ENCODE measurements around the gene PREB. TPM values are rescaled to one million over a fixed set of nuclear protein-coding genes. Genes with fewer than 3 reads are reported as not detected.

PREB gene
- polyA plus RNA-seq, 3 donors = 70.0 to 78.2 (median 71.7) TPM

DNA sequence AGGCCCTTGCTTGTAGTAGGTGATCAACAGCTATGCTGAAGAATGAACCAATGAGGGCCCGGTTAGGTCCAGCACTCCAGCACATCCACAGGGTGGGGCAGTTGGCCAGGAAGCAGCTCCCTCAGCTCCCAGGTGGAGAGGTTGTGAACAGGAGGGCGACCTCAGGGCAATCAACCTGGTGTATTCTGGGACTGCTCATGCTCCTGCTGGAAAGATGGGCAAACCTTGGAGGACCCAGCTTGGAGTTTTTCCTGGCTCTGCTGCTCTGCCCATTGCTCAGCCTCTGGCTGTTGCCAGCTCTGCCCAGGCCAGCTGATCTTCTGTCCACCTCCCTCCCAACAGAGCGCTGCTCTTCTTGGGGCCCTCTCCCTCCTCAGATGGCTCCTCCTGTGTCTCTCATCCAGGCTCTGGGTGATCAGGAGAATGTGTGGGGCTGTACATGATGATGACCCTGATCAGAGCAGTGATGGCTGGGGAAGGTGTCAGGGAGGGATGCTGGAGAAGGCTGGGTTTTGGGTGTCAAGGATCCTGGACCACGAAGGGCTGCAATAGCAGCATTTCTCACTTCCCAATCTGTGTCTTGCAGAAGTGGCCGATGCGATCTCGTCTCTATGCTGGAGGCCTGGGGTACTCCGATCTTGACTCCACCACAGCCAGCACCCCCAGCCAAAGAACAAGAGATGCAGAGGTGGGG is 17.8 kb upstream of the PREB start:
- H3K36me3 ChIP-seq (replicated peaks in 1 of 2; ENCODE audit: control insufficient read depth in 1 of 2, insufficient read depth in 2 of 2, low read length in 2 of 2) = no peaks in the 10 kb centered on the region
- H2AFZ ChIP-seq (ENCODE audit: insufficient read depth, low read depth, low read length, poor library complexity, severe bottlenecking) = no peak overlapping the region
- H3K27me3 ChIP-seq (ENCODE audit: control insufficient read depth in 2 of 2, insufficient read depth in 2 of 2, low read length in 2 of 2) = no peaks in the 10 kb centered on the region
- no peak for DNase-seq
- 88% methylated on average over 6 of the region's 8 CpGs for WGBS (ENCODE audit: insufficient coverage)
- H3K27me3 Mint-ChIP-seq (ENCODE audit: low read depth in 3 of 3) = peaks cover 0 to 11% (median 1%) of the 10 kb centered on the region in 3 donors
- H3K4me2 ChIP-seq (replicated peaks; ENCODE audit: extremely low read depth, low read length, poor library complexity, severe bottlenecking) = no peak overlapping the region
- H3K9ac ChIP-seq (ENCODE audit: insufficient read depth, low read length, poor library complexity, severe bottlenecking) = no peak overlapping the region
- H3K4me3 Mint-ChIP-seq = no peak overlapping the region
- H3K4me1 ChIP-seq (ENCODE audit: control insufficient read depth in 1 of 2, insufficient read depth in 2 of 2, low read length in 2 of 2) = no peaks in the 10 kb centered on the region
- H3K27ac Mint-ChIP-seq = no peak overlapping the region
- TF ChIP-seq, protein P1, sequence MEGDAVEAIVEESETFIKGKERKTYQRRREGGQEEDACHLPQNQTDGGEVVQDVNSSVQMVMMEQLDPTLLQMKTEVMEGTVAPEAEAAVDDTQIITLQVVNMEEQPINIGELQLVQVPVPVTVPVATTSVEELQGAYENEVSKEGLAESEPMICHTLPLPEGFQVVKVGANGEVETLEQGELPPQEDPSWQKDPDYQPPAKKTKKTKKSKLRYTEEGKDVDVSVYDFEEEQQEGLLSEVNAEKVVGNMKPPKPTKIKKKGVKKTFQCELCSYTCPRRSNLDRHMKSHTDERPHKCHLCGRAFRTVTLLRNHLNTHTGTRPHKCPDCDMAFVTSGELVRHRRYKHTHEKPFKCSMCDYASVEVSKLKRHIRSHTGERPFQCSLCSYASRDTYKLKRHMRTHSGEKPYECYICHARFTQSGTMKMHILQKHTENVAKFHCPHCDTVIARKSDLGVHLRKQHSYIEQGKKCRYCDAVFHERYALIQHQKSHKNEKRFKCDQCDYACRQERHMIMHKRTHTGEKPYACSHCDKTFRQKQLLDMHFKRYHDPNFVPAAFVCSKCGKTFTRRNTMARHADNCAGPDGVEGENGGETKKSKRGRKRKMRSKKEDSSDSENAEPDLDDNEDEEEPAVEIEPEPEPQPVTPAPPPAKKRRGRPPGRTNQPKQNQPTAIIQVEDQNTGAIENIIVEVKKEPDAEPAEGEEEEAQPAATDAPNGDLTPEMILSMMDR (IDR thresholded peaks at IDR 0.05) = no peak
- no peak overlapping the region for H3K27ac ChIP-seq (ENCODE audit: low read depth in 1 of 2, low read length in 2 of 2)
- H3K4me3 ChIP-seq (replicated peaks in 1 of 3; ENCODE audit: low read depth in 2 of 3, low read length in 3 of 3) = no peak overlapping the region
- H3K79me2 ChIP-seq (ENCODE audit: insufficient read depth, low read length) = no peaks in the 10 kb centered on the region
- H3K9me3 ChIP-seq (replicated peaks in 1 of 2; ENCODE audit: control insufficient read depth in 1 of 2, insufficient read depth in 1 of 2, low read length in 2 of 2) = no peaks in the 10 kb centered on the region
- no peaks in the 10 kb centered on the region for H3K4me1 Mint-ChIP-seq
- H3K36me3 Mint-ChIP-seq = no peaks in the 10 kb centered on the region
- intact Hi-C loops (cut with micrococcal nuclease) = no loop called here
- H3K9me3 Mint-ChIP-seq = peaks cover 0 to 2% (median 0%) of the 10 kb centered on the region in 7 donors
- H4K20me1 ChIP-seq (ENCODE audit: insufficient read depth, low read length) = no peaks in the 10 kb centered on the region

DNA sequence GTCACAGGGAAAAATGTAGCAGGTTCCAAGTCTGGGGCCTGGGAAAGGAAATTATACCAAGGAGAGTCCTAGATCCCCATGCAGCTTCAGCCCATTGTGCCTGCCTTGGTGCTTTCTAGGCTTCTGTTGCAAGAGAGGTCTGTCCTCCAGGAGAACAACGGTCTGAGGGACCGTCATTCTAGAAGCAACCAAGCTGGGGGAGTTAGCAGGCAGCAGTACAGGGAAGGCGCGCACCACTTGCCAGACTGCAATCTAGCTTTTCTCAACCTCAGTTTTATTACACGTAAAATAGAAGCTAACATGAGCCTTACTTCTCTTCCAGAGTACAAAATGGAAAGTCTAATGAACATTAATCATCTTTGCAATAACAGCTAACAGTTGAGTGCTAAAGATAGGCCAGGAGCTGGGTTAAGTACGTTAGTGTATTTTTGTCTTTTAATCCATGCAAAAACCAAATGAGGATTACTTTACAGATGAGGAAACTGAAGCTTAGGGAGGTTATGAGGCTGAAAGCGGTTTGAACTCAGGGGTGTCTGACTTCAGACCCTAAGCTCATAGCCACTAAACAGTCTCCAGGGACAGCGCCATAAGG is 16.3 kb upstream of the PREB start:
- no peak overlapping the region for H2AFZ ChIP-seq (ENCODE audit: insufficient read depth, low read depth, low read length, poor library complexity, severe bottlenecking)
- intact Hi-C loops (cut with micrococcal nuclease) = no loop called here
- WGBS (ENCODE audit: insufficient coverage) = no CpG with 5 or more reads among the region's 8 CpGs

More for the DNA sequence above, 16.3 kb upstream of the PREB start:
- Histone ChIP-seq H3K79me2 (ENCODE audit: insufficient read depth, low read length) (no peaks in the 10 kb centered on the region), H3K4me1 (ENCODE audit: control insufficient read depth in 1 of 2, insufficient read depth in 2 of 2, low read length in 2 of 2) (no peaks in the 10 kb centered on the region), H3K36me3 (replicated peaks in 1 of 2; ENCODE audit: control insufficient read depth in 1 of 2, insufficient read depth in 2 of 2, low read length in 2 of 2) (no peaks in the 10 kb centered on the region), H3K27me3 (ENCODE audit: control insufficient read depth in 2 of 2, insufficient read depth in 2 of 2, low read length in 2 of 2) (no peaks in the 10 kb centered on the region), H3K9me3 (replicated peaks in 1 of 2; ENCODE audit: control insufficient read depth in 1 of 2, insufficient read depth in 1 of 2, low read length in 2 of 2) (no peaks in the 10 kb centered on the region), H3K4me2 (replicated peaks; ENCODE audit: extremely low read depth, low read length, poor library complexity, severe bottlenecking) (no peak overlapping the region), H4K20me1 (ENCODE audit: insufficient read depth, low read length) (no peaks in the 10 kb centered on the region), H3K9ac (ENCODE audit: insufficient read depth, low read length, poor library complexity, severe bottlenecking) (no peak overlapping the region), H3K27ac (ENCODE audit: low read depth in 1 of 2, low read length in 2 of 2) (no peak overlapping the region), H3K4me3 (replicated peaks in 1 of 3; ENCODE audit: low read depth in 2 of 3, low read length in 3 of 3) (no peak overlapping the region)
- no peak for DNase-seq
- TF ChIP-seq, protein P1 (IDR thresholded peaks at IDR 0.05) = no peak
- Mint-ChIP-seq H3K27me3 (ENCODE audit: low read depth in 3 of 3) (peaks cover 0 to 11% (median 2%) of the 10 kb centered on the region in 3 donors), H3K27ac (no peak overlapping the region), H3K36me3 (no peaks in the 10 kb centered on the region), H3K4me3 (no peak overlapping the region), H3K4me1 (no peaks in the 10 kb centered on the region), H3K9me3 (peaks cover 0 to 2% (median 0%) of the 10 kb centered on the region in 7 donors)

Measured in CD14-positive monocyte (primary cell).